ENCODE data around the gene ADAMTS20.

DNA sequence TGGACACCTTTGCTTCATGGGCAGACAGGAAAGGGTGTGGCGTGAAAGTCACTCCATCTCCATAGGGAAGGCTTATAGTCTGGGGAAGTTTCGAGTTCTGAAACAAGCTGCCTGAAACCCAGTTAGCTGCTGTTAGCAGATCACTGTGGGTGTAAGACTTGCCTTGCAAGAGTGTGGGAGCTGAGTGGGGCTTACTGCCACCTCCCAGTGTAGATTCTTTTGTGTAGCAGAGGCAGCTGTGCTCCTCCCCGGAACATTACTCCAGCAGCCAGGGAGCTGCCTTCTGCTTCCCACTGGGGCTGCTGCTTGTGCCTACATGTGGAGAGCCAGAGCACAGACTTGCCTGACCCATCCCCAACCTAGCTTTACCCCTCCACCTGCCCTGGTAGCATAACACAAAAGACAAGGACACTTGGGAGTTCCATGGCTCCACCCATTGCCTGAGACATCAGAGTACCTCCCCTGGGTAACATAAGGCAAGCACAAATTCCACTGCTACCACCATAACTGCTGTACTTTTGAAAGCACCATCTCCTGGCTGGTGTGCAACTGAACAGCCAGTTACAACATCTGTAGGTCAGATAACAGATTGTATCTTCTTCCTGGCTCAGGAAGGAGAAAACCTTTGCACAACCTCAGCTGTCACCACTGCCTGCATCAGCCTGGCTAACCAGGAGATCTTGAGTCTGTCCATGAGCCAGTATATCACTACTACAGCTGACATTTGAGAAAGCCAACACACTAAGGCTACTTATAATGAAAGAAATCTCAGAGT, 69.5 kb downstream of the ADAMTS20 start:
- TF ChIP-seq CTCF (IDR thresholded peaks at IDR 0.05) (no peak), POLR2A (IDR thresholded peaks at IDR 0.05) (no peak)

All from Peyer's patch (tissue), 4 donors.